Activated gamma-delta T cell (primary cell): ENCODE data around the gene AMN.

Experiments used
- DNase-seq: peaks from one replicate; lab custom pipeline; 2025; lab: John Stamatoyannopoulos, UW

The AMN gene

GRCh38 chr14:102965971-102966655 lies 43.6 kb downstream of the AMN start:
- DNase-seq = no peak

- DNase-seq = no peak
Observed at GRCh38 chr14:102966681-102967505, 44.4 kb downstream of the AMN start.

GRCh38 chr14:102967506-102967795 lies 45.0 kb downstream of the AMN start:
- no peak for DNase-seq

- no peak for DNase-seq
Observed at GRCh38 chr14:102968306-102968705, 45.8 kb downstream of the AMN start.

- DNase-seq = no peak
Observed at GRCh38 chr14:102969060-102969791, 46.8 kb downstream of the AMN start.

- no peak for DNase-seq
Observed at GRCh38 chr14:102969901-102970300, 47.4 kb downstream of the AMN start.

GRCh38 chr14:102970496-102970895 lies 48.0 kb downstream of the AMN start:
- no peak for DNase-seq

GRCh38 chr14:102971314-102971713 lies 48.9 kb downstream of the AMN start:
- DNase-seq = no peak

GRCh38 chr14:102971836-102972606 lies 49.6 kb downstream of the AMN start:
- DNase-seq = no peak

GRCh38 chr14:102973706-102974285 lies 51.3 kb downstream of the AMN start:
- DNase-seq = no peak

- DNase-seq = no peak
Observed at GRCh38 chr14:102975662-102976061, 53.2 kb downstream of the AMN start.

- no peak for DNase-seq
Observed at GRCh38 chr14:102977475-102977874, 55.0 kb downstream of the AMN start.

- no peak for DNase-seq
Observed at GRCh38 chr14:102979406-102979805, 56.9 kb downstream of the AMN start.

GRCh38 chr14:102980409-102980810 lies 57.9 kb downstream of the AMN start:
- DNase-seq = no peak
